GM18517 (cell line): ENCODE measurements around the gene SELE.
"Not testable (repeated sequence)": the region's sequence is repeated elsewhere in the genome, so short reads cannot be mapped to it uniquely, and the experiment has no call there.

Experiments
- ATAC-seq: cut with Tn5 transposase; IDR thresholded peaks from one replicate; pipeline ENCODE4 v1.9.1; 2021; ENCODE audit warnings: mild to moderate bottlenecking, moderate library complexity; ENCODE audit not compliant: unreplicated experiment

The SELE gene

GRCh38 chr1:169683661-169684060 is 50.2 kb downstream of the SELE start:
- ATAC-seq, result no peak

- ATAC-seq, result not testable (repeated sequence)
These were observed 50.7 kb downstream of the SELE start for GRCh38 chr1:169683168-169683567.

GRCh38 chr1:169682071-169682470 is 51.8 kb downstream of the SELE start:
- ATAC-seq, result no peak

GRCh38 chr1:169681140-169681539 is 52.7 kb downstream of the SELE start:
- peak; percentile 24 for ATAC-seq

DNA sequence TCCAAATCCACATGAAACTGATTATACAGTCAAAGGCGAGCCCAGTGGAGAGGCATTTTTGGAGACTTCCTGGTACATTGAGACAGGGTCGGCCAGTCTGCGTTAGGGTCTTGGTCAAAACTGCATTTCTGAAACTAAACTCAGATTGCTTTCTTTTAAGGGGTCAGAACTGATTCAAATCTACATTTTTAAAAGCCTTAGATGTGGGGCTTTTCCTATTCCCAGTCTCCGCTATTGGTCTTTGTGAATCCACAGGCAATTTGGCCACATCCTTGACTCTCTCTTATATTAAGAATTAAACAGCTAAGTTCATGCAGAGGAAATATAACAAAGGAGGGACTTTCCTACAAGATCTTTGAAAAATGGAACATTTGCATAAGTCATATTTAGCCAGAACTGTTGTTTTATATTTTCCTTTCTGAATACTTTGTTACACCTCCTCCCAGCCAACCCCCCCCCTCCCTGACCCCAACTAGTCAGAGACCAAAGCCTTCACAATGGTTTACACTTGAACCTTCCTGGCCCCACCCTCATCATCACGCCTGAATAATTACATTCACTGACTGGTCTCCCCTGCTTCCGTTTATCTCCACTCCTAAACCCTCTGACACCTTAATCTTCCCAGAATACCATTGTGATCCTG is 53.4 kb downstream of the SELE start:
- peak; percentile 73 for ATAC-seq

GRCh38 chr1:169679692-169680091 is 54.2 kb downstream of the SELE start:
- ATAC-seq, result no peak

- ATAC-seq, result no peak
These were observed 57.9 kb downstream of the SELE start for GRCh38 chr1:169676001-169676400.
